KMS-11 (cell line): Measurements from ENCODE around the gene SLC39A3.

Source experiments
- H2AFZ ChIP-seq: fragments of 200-600 bp; sonication (generic); 2 replicates; pipeline ENCODE4 v1.6.1; 2016; ENCODE audit warnings: antibody characterized with exemption, mixed run types, low read depth
- H3K27ac ChIP-seq: fragments of 200-600 bp; sonication (generic); 2 replicates; pipeline ENCODE4 v1.6.1; 2016; ENCODE audit warnings: mild to moderate bottlenecking, mixed run types
- H3K27me3 ChIP-seq: fragments of 200-600 bp; sonication (generic); 2 replicates; pipeline ENCODE4 v1.6.1; 2017; ENCODE audit warnings: mild to moderate bottlenecking, low read depth, mixed run types, moderate library complexity; ENCODE audit not compliant: insufficient read depth
- H3K36me3 ChIP-seq: fragments of 200-600 bp; sonication (generic); 2 replicates; pipeline ENCODE4 v1.6.1; 2017; ENCODE audit warnings: mild to moderate bottlenecking, mixed run types; ENCODE audit not compliant: insufficient read depth
- H3K4me1 ChIP-seq: fragments of 200-600 bp; sonication (generic); 2 replicates; pipeline ENCODE4 v1.6.1; 2016; ENCODE audit warnings: mild to moderate bottlenecking, low read depth, mixed run types; ENCODE audit not compliant: poor library complexity, severe bottlenecking
- H3K4me2 ChIP-seq: fragments of 200-600 bp; sonication (generic); 2 replicates; pipeline ENCODE4 v1.7.0; 2016; ENCODE audit warnings: mild to moderate bottlenecking, mixed run types
- H3K4me3 ChIP-seq: fragments of 200-600 bp; sonication (generic); IDR thresholded peaks from 2 replicates; pipeline ENCODE4 v1.6.1; 2017; ENCODE audit warnings: low read depth, low read length, mixed read lengths; ENCODE audit not compliant: insufficient read depth
- H3K79me2 ChIP-seq: fragments of 200-600 bp; sonication (generic); 2 replicates; pipeline ENCODE4 v1.6.1; 2016; ENCODE audit warnings: low read depth, mixed run types; ENCODE audit not compliant: insufficient read depth
- H3K9ac ChIP-seq: fragments of 200-600 bp; sonication (generic); 2 replicates; pipeline ENCODE4 v1.6.1; 2016; ENCODE audit warnings: mild to moderate bottlenecking, mixed run types
- H4K20me1 ChIP-seq: fragments of 200-600 bp; sonication (generic); 2 replicates; pipeline ENCODE4 v1.6.1; 2016; ENCODE audit warnings: mild to moderate bottlenecking, mixed run types; ENCODE audit not compliant: insufficient read depth
- CTCF ChIP-seq: fragments of 200-600 bp; sonication (generic); conservative IDR thresholded peaks from 2 replicates; pipeline ENCODE4 v1.6.1; 2017; ENCODE audit warnings: low read depth, mild to moderate bottlenecking, antibody characterized with exemption, low read length, moderate library complexity, mixed read lengths

The SLC39A3 gene

GRCh38 chr19:2779121-2779740 is 39.4 kb upstream of the SLC39A3 start:
- H3K4me3 ChIP-seq, result no peak overlapping the region
- H3K36me3 ChIP-seq, result no peaks in the 10 kb centered on the region
- no peak overlapping the region for H3K9ac ChIP-seq
- peaks cover 4% of the 10 kb centered on the region; the same call in 1 of the 2 replicates for H4K20me1 ChIP-seq
- H3K27me3 ChIP-seq, result no peaks in the 10 kb centered on the region
- H3K4me2 ChIP-seq, result no peak overlapping the region
- H3K79me2 ChIP-seq, result peaks cover 89% of the 10 kb centered on the region
- H3K4me1 ChIP-seq, result peaks cover 16% of the 10 kb centered on the region
- no peak overlapping the region for H3K27ac ChIP-seq
- no peak overlapping the region for H2AFZ ChIP-seq
- no peak for TF ChIP-seq CTCF

- Histone ChIP-seq H4K20me1 (peaks cover 4% of the 10 kb centered on the region; the same call in 1 of the 2 replicates), H3K27me3 (no peaks in the 10 kb centered on the region), H3K4me2 (no peak overlapping the region), H3K4me3 (no peak overlapping the region), H3K4me1 (peaks cover 10% of the 10 kb centered on the region), H3K36me3 (no peaks in the 10 kb centered on the region), H3K79me2 (peaks cover 94% of the 10 kb centered on the region), H2AFZ (no peak overlapping the region), H3K27ac (no peak overlapping the region), H3K9ac (no peak overlapping the region)
- no peak for TF ChIP-seq CTCF
These were observed 38.3 kb upstream of the SLC39A3 start for GRCh38 chr19:2777952-2778683.

- no peak overlapping the region for H3K9ac ChIP-seq
- H3K4me3 ChIP-seq, result no peak overlapping the region
- H4K20me1 ChIP-seq, result peaks cover 4% of the 10 kb centered on the region; the same call in 1 of the 2 replicates
- H3K4me1 ChIP-seq, result no peaks in the 10 kb centered on the region
- TF ChIP-seq CTCF, result no peak
- H3K4me2 ChIP-seq, result no peak overlapping the region
- no peak overlapping the region for H3K27ac ChIP-seq
- H3K27me3 ChIP-seq, result no peaks in the 10 kb centered on the region
- no peak overlapping the region for H2AFZ ChIP-seq
- no peaks in the 10 kb centered on the region for H3K36me3 ChIP-seq
- H3K79me2 ChIP-seq, result peaks cover 89% of the 10 kb centered on the region
These were observed 36.0 kb upstream of the SLC39A3 start for GRCh38 chr19:2775556-2776430.

- H3K79me2 ChIP-seq, result peaks cover 89% of the 10 kb centered on the region
- H3K4me3 ChIP-seq, result no peak overlapping the region
- no peaks in the 10 kb centered on the region for H3K27me3 ChIP-seq
- H3K4me2 ChIP-seq, result no peak overlapping the region
- H4K20me1 ChIP-seq, result no peaks in the 10 kb centered on the region; the same call in 1 of the 2 replicates
- H3K4me1 ChIP-seq, result no peaks in the 10 kb centered on the region
- no peak for TF ChIP-seq CTCF
- no peak overlapping the region for H3K9ac ChIP-seq
- H2AFZ ChIP-seq, result no peak overlapping the region
- no peak overlapping the region for H3K27ac ChIP-seq
- H3K36me3 ChIP-seq, result no peaks in the 10 kb centered on the region
These were observed 35.2 kb upstream of the SLC39A3 start for GRCh38 chr19:2774953-2775555.
